BE2C (cell line): ENCODE results near the gene ARIH2.

Experiments
- DNase-seq: peaks from one replicate; pipeline ENCODE4 v3.0.0-alpha.2; 2020
- H3K27me3 ChIP-seq: fragments of 250-450 bp; sonication (Bioruptor Pico); 2 replicates; pipeline ENCODE4 v1.5.1; 2020; ENCODE audit warnings: mild to moderate bottlenecking
- H3K36me3 ChIP-seq: fragments of 250-450 bp; sonication (Bioruptor Pico); 2 replicates; pipeline ENCODE4 v1.5.1; 2020; ENCODE audit warnings: mild to moderate bottlenecking
- H3K4me1 ChIP-seq: fragments of 250-450 bp; sonication (Bioruptor Pico); 2 replicates; pipeline ENCODE4 v1.5.1; 2020
- H3K4me3 ChIP-seq: 2 replicates; pipeline ENCODE4 v1.5.1; 2011; ENCODE audit warnings: low read depth, low read length
- H3K9me3 ChIP-seq: fragments of 250-450 bp; sonication (Bioruptor Pico); 2 replicates; pipeline ENCODE4 v1.5.1; 2020
- TF ChIP-seq, protein P1 (sequence below): IDR thresholded peaks from 2 replicates; pipeline ENCODE4 v1.5.1; 2012; ENCODE audit warnings: mild to moderate bottlenecking, low read depth, low read length

The ARIH2 gene

GRCh38 chr3:48999085-48999858 lies 80.6 kb downstream of the ARIH2 start:
- no peak overlapping the region for H3K4me3 ChIP-seq
- H3K4me1 ChIP-seq, result peaks cover 15% of the 10 kb centered on the region

DNA sequence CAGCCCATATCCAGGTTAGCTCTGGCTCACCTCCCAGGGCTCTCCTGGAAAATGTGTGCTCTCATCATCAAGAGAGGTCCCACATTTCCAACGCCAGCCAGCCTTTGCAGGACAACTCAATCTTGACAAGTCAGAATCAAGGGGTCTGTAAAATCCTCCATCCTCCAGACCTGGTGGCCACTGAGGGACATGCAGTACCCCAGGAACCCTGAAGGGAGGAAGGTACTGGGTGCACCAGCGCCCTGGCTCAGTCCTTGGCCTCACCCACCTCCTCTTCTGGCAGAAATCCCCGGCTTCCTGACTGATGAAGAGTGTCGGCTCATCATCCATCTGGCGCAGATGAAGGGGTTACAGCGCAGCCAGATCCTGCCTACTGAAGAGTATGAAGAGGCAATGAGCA lies 82.5 kb downstream of the ARIH2 start:
- no peak for DNase-seq
- H3K4me3 ChIP-seq, result no peak overlapping the region
- no peaks in the 10 kb centered on the region for H3K9me3 ChIP-seq
- no peaks in the 10 kb centered on the region for H3K27me3 ChIP-seq
- TF ChIP-seq, protein P1, sequence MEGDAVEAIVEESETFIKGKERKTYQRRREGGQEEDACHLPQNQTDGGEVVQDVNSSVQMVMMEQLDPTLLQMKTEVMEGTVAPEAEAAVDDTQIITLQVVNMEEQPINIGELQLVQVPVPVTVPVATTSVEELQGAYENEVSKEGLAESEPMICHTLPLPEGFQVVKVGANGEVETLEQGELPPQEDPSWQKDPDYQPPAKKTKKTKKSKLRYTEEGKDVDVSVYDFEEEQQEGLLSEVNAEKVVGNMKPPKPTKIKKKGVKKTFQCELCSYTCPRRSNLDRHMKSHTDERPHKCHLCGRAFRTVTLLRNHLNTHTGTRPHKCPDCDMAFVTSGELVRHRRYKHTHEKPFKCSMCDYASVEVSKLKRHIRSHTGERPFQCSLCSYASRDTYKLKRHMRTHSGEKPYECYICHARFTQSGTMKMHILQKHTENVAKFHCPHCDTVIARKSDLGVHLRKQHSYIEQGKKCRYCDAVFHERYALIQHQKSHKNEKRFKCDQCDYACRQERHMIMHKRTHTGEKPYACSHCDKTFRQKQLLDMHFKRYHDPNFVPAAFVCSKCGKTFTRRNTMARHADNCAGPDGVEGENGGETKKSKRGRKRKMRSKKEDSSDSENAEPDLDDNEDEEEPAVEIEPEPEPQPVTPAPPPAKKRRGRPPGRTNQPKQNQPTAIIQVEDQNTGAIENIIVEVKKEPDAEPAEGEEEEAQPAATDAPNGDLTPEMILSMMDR, result no peak
- peaks cover 15% of the 10 kb centered on the region for H3K4me1 ChIP-seq
- H3K36me3 ChIP-seq, result no peaks in the 10 kb centered on the region

More at GRCh38 chr3:48999085-48999858, 80.6 kb downstream of the ARIH2 start:
- Histone ChIP-seq H3K36me3 (no peaks in the 10 kb centered on the region), H3K27me3 (no peaks in the 10 kb centered on the region), H3K9me3 (no peaks in the 10 kb centered on the region)
- no peak for DNase-seq
- TF ChIP-seq, protein P1, result no peak

DNA sequence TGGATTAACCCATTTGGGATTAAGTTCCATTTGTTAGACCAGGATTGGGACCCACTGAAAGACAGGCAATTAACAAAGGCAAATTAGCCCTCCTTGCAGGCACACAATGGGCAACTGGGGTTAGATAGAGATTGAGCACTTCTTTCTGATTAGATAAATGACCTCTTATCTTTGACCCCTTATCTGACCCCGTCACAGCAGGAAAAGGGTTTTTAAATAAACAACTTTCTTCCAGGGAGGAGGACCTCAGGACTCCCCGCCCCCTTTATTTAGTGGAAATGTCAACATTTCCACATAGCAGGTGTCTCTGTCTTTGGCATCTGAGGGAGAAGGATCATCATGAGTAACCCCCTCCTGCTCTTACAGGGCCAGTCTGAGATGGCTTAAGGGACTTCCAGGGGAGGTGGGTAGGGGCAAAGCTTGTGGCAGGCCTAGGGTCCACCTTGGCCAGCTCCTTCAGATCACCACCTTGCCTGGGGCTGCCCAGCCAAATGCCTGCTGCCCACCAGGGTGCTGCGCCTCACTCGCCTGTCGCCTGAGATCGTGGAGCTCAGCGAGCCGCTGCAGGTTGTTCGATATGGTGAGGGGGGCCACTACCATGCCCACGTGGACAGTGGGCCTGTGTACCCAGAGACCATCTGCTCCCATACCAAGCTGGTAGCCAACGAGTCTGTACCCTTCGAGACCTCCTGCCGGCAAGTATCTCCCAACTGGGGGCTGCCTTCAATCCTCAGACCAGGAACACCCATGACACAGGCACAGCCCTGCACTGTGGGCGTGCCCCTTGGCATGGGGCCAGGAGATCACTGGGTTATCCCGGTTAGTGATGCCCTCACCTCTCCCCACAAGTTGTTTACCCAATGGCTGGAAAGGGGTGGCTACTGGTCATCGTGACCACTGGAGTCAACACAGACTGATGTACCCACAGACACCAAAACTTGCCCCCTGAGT lies 86.0 kb downstream of the ARIH2 start:
- no peak overlapping the region for H3K4me3 ChIP-seq
- DNase-seq, result no peak
- TF ChIP-seq, protein P1, result no peak
- peaks cover 4% of the 10 kb centered on the region; the same call in 1 of the 2 replicates for H3K4me1 ChIP-seq
- no peaks in the 10 kb centered on the region for H3K9me3 ChIP-seq
- H3K36me3 ChIP-seq, result peaks cover 4% of the 10 kb centered on the region; the same call in 1 of the 2 replicates
- no peaks in the 10 kb centered on the region for H3K27me3 ChIP-seq

GRCh38 chr3:49005303-49005680 lies 86.7 kb downstream of the ARIH2 start:
- Histone ChIP-seq H3K27me3 (no peaks in the 10 kb centered on the region), H3K9me3 (no peaks in the 10 kb centered on the region), H3K36me3 (peaks cover 4% of the 10 kb centered on the region; the same call in 1 of the 2 replicates), H3K4me1 (peaks cover 4% of the 10 kb centered on the region; the same call in 1 of the 2 replicates), H3K4me3 (no peak overlapping the region)
- DNase-seq, result no peak
- TF ChIP-seq, protein P1, result no peak

DNA sequence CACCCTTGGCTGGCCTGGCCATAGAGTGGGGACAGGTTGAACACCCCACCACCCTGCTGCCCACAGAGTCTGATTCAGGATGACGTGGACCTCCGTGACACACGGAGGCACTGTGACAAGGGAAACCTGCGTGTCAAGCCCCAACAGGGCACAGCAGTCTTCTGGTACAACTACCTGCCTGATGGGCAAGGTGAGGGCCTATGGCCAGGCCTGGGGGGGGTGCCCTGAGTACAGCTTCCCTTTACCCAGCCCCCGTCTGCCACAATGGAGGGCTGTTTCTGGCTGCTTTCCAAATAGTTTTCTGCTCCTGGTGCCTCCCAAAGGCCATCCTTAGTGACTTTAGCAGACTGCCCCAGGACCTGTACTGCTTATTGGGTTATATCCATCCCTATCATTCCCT lies 87.4 kb downstream of the ARIH2 start:
- Histone ChIP-seq H3K4me3 (peak overlapping the region; percentile 71), H3K9me3 (no peaks in the 10 kb centered on the region)
- TF ChIP-seq, protein P1, result no peak

More for the DNA sequence above, 87.4 kb downstream of the ARIH2 start:
- H3K4me1 ChIP-seq, result peaks cover 4% of the 10 kb centered on the region; the same call in 1 of the 2 replicates
- H3K36me3 ChIP-seq, result peaks cover 4% of the 10 kb centered on the region; the same call in 1 of the 2 replicates
- H3K27me3 ChIP-seq, result no peaks in the 10 kb centered on the region
- no peak for DNase-seq
